Sigmoid colon (tissue), 7 donors: ENCODE measurements around the gene TNFRSF13B. TPM values are rescaled to one million over a fixed set of nuclear protein-coding genes. Genes with fewer than 3 reads are reported as not detected.
"Not testable (repeated sequence)": the region's sequence is repeated elsewhere in the genome, so short reads cannot be mapped to it uniquely, and the experiment has no call there.

Experiments
- DNase-seq: peaks from one replicate; pipeline ENCODE4 v3.0.0-alpha.2; 2019
- H3K27ac ChIP-seq, 4 donors: fragments of 200-600 bp; sonication (generic); one replicate each; pipeline ENCODE4 v1.5.1; 2016 to 2019; ENCODE audit warnings: mild to moderate bottlenecking in 1 of 4
- H3K27me3 ChIP-seq, 3 donors: fragments of 200-600 bp; sonication (generic); one replicate each; pipeline ENCODE4 v1.5.1; 2019; ENCODE audit warnings: mild to moderate bottlenecking in 1 of 3
- H3K36me3 ChIP-seq, 4 donors: fragments of 200-600 bp; sonication (generic); one replicate each; pipeline ENCODE4 v1.5.1; 2016 to 2019
- H3K4me1 ChIP-seq, 4 donors: fragments of 200-600 bp; sonication (generic); one replicate each; pipeline ENCODE4 v1.5.1; 2017 to 2019
- H3K4me3 ChIP-seq, 4 donors: fragments of 200-600 bp; sonication (generic); one replicate each; pipeline ENCODE4 v1.5.1; 2017 to 2019; ENCODE audit warnings: mild to moderate bottlenecking in 2 of 4, moderate library complexity in 1 of 4
- H3K9me3 ChIP-seq, 4 donors: fragments of 200-600 bp in 3 of 4; sonication (generic) in 3 of 4; one replicate each; pipeline versions ENCODE4 v1.5.1 to v1.6.1; 2013 to 2019
- CTCF ChIP-seq, 4 experiments: fragments of 450-650 bp in 3 of 4; fragments of 200-600 bp in 1 of 4; IDR thresholded peaks; one replicate each; pipeline ENCODE4 v1.5.1; 2016 to 2019; ENCODE audit warnings: antibody characterized with exemption in 4 of 4, mild to moderate bottlenecking in 3 of 4, moderate library complexity in 2 of 4
- EP300 ChIP-seq, 4 donors: sonication (generic); formaldehyde crosslinking; IDR thresholded peaks; one replicate each; pipeline ENCODE4 v1.6.1; 2017; ENCODE audit warnings: antibody characterized with exemption in 4 of 4
- POLR2A ChIP-seq, 2 donors: fragments of 450-650 bp; IDR thresholded peaks; one replicate each; pipeline ENCODE4 v1.6.1; 2016; ENCODE audit warnings: antibody characterized with exemption in 2 of 2, mild to moderate bottlenecking in 2 of 2, moderate library complexity in 2 of 2
- POLR2AphosphoS5 ChIP-seq, 4 donors: sonication (generic); formaldehyde crosslinking; IDR thresholded peaks; one replicate each; pipeline ENCODE4 v1.6.1; 2017; ENCODE audit warnings: antibody characterized with exemption in 4 of 4
- WGBS, 2 donors: extraction: QIAGEN DNeasy Blood & Tissue Kit; methylation state at CpG; one replicate each; pipeline ENCODE4 v1.1.7; 2013; 5-methylcytosine and 5-hydroxymethylcytosine counted together
- intact Hi-C: fragments of 100-400 bp; cut with DNase I; formaldehyde crosslinking; loops from one replicate; pipeline ENCODE4 v1.15.1; 2023
- polyA plus RNA-seq, 3 donors: library from polyadenylated mRNA; stranded (reverse); fragments of 200-250 nt; gene quantifications; one replicate each; pipeline ENCODE4 v1.2.3, GENCODE V29; 2013
- small RNA-seq, 3 donors: library from RNA; depleted of rRNA; stranded (forward); fragments of <200 nt; gene quantifications; one replicate each; pipeline ENCODE3, GENCODE V24; 2016
- total RNA-seq, 4 donors: library from RNA; depleted of rRNA; stranded (reverse); fragments of >200 nt; gene quantifications; one replicate each; pipeline ENCODE4 v1.1.0, GENCODE V29; 2016
- donor health status: healthy with polysubstance abuse.
- donor health status: Bipolar disorder and iron deficiency.
- donor health status: healthy.

TNFRSF13B gene
- total and polyA plus RNA-seq, 7 donors: 15.2 TPM; not detected in 6

- H3K36me3 ChIP-seq, H3K4me3 ChIP-seq, H3K27me3 ChIP-seq, DNase-seq, H3K4me1 ChIP-seq, intact Hi-C loops, H3K9me3 ChIP-seq, H3K27ac ChIP-seq: not testable (repeated sequence)
- 87 to 91% methylated on average over 17 of the region's 20 CpGs for WGBS, 2 donors
Measured at GRCh38 chr17:16892876-16893454, 79.0 kb downstream of the TNFRSF13B start.

- 89 to 91% methylated on average over 5 of the region's 5 CpGs for WGBS, 2 donors
- H3K36me3 ChIP-seq: no peaks in the 10 kb centered on the region
- intact Hi-C loops: no loop called here
- H3K9me3 ChIP-seq: no peaks in the 10 kb centered on the region
- H3K4me3 ChIP-seq: no peak overlapping the region
- H3K27me3 ChIP-seq: no peaks in the 10 kb centered on the region
- no peaks in the 10 kb centered on the region for H3K4me1 ChIP-seq
- no peak overlapping the region for H3K27ac ChIP-seq
- DNase-seq: no peak
- no peak for TF ChIP-seq CTCF (IDR thresholded peaks at IDR 0.05)
- TF ChIP-seq POLR2A (IDR thresholded peaks at IDR 0.05): no peak
- no peak for TF ChIP-seq POLR2AphosphoS5 (IDR thresholded peaks at IDR 0.05)
- TF ChIP-seq EP300 (IDR thresholded peaks at IDR 0.05): no peak
Measured at GRCh38 chr17:16889088-16889465, 82.8 kb downstream of the TNFRSF13B start.

Small RNA genes within 50 kb of the gene (small RNA-seq; reads per million reads assigned to genes)
- gene AL353996.1: 0 reads per million in 3 donors

Other genes with a start within 250 kb of the TNFRSF13B start
- gene MPRIP, start 70.3 kb upstream of the TNFRSF13B start, total RNA-seq: 100 to 1,000 TPM in 1 of 4 donors, 10 to 100 TPM in 3; 59.6 to 101 (median 80.4) TPM
- gene MPRIP, start 70.3 kb upstream of the TNFRSF13B start, polyA plus RNA-seq: 100 to 1,000 TPM in 1 of 3 donors, 10 to 100 TPM in 2; 43.2 to 113 (median 67.9) TPM
- gene PLD6, start 234.2 kb upstream of the TNFRSF13B start, total RNA-seq: 10 to 100 TPM in 2 of 4 donors, 1 to 10 TPM in 2; 7.7 to 15.3 (median 10.2) TPM
- gene PLD6, start 234.2 kb upstream of the TNFRSF13B start, polyA plus RNA-seq: 1 to 10 TPM in 2 of 3 donors, not detected in 1; 1.2 to 2.8 TPM